GM21390 (cell line): ENCODE data around the gene LCN10.
"Not testable (repeated sequence)": the region's sequence is repeated elsewhere in the genome, so short reads cannot be mapped to it uniquely, and the experiment has no call there.

Source experiments
- ATAC-seq: cut with Tn5 transposase; IDR thresholded peaks from one replicate; pipeline ENCODE4 v1.9.1; 2021; ENCODE audit not compliant: unreplicated experiment

Gene LCN10

GRCh38 chr9:136721339-136722092, 21.2 kb downstream of the LCN10 start:
- no peak for ATAC-seq

- no peak for ATAC-seq
Measured at GRCh38 chr9:136720898-136721338, 21.8 kb downstream of the LCN10 start.

DNA sequence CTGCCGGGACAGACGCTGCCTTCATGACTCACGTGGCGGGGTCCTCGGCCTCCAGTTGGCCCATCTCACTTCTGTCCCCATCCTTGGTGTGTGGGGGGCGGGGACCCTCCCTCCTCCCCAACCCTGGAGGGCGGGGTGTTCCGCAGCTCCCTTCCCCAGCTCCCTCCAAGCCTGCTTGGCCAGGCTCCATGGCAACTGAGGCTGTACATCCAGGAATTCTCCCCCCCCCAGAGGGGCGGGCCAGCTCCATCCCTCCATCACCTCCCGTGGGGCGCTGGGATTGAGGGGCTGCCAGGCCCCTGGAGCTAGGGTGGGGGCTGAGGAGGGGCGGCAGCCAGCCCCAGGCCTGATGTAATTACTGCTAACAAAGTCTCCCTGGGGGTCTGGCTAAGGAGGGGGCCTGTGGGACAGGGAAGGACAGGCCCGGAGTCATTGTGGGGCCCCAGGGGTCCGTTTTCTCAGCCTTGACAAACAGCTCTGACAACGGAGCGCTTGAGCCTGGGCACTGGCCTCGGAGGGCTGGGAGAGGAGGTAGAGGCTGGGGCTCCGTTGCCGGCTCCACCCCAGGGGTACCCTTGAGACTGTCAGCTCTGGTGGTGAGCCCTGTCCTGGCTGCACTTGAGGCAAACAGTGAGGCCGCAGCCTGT, 22.4 kb downstream of the LCN10 start:
- ATAC-seq = no peak

DNA sequence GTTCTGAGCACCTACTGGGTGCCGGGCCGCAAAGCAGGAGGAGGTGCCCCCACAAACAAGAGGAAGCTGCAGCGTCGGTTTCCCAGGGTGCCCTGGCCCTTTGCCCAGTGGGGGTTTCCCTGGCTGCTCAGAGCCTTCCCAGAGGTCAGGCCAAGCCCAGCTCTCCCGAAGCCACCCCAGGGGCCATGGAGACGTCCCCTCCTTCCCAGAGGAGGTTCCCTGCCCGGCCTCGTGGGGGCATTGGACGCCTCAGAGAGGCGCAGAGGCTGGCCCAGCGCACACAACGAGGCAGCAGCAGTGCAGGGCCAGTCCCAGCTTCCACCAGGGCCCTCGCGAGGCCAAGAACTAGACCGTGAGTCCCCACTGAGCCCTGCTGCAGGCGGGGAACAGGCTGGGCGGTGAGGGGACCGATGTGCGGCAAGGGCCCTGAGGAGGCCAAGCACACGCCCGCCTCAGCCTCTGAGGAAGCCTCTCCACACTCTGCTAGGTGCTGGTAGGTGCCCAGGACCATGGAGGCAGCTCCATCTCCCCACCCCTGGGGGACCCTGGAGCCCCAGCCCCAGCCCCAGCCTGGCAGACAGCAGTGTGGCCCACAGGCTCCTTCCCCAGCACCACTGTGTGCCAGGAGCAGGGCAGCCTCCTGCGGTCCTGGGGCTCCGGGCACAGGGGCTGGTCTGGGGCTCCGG, 23.4 kb downstream of the LCN10 start:
- no peak for ATAC-seq

- ATAC-seq = no peak
Measured at GRCh38 chr9:136718345-136719194, 24.2 kb downstream of the LCN10 start.

DNA sequence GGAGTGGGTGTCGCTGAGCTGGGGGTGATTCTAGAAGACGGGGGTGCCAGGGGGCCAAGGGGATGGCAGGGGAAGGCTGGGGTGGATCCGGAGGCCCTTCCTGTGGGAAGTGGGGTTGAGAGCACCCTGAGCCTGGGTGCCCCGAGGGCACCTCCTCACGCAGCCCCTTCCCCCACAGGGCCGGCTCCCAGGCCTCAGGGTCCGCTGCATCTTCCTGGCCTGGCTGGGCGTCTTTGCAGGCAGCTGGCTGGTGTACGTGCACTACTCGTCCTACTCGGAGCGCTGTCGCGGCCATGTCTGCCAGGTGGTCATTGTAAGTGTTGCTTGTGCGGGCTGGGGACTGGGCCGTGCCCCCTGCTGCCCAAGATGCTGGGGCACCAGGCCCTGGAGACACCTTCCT, 25.3 kb downstream of the LCN10 start:
- no peak for ATAC-seq

GRCh38 chr9:136714893-136715274, 27.9 kb downstream of the LCN10 start:
- ATAC-seq = no peak

GRCh38 chr9:136714096-136714892, 28.4 kb downstream of the LCN10 start:
- ATAC-seq = no peak

DNA sequence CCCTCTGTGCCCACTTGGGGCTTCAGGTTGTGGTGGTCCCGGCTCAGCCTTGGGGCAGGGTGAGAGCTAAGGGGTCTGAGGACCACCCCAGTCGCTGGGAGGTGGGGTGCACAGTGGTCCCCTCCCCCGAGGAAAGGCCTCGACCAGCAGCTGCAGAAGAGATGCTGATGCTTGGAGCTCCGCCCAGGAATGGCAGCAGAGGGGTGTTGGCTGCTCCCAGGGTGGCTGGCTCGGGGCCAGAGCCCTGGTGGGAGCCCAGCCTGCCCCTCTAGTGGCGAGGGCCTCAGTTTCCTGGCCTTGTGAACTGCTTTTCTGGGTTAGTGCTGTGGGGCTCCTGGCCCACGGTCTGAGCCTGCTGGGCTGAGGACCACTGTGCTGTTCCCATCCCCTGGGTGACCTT, 29.2 kb downstream of the LCN10 start:
- ATAC-seq = no peak

GRCh38 chr9:136712690-136713544, 29.8 kb downstream of the LCN10 start:
- ATAC-seq = no peak

- ATAC-seq = no peak
Measured at GRCh38 chr9:136711751-136712689, 30.7 kb downstream of the LCN10 start, which contains the start of gene DIPK1B. Gene DIPK1B, plus strand, starts transcription at chr9:136712572. Its CDS starts 94 bp downstream, at chr9:136712666.

DNA sequence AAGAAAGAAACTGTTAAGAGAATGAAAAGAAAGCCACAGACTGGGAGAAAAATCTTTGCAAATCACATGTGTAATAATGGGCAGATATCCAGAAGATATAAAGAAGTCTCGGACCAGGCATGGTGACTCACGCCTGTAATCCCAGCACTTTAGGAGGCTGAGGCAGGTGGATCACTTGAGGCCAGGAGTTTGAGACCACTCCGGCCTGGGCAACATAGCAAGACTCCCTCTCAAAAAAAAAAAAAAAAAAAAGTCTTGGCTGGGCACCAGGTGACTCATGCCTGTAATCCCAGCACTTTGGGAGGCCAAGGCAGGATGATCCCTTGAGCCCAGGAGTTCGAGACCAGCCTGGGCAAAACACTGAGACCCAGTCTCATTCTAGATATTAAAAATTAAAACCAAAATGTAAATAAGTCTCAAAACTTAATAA, 31.5 kb downstream of the LCN10 start:
- ATAC-seq = not testable (repeated sequence)

DNA sequence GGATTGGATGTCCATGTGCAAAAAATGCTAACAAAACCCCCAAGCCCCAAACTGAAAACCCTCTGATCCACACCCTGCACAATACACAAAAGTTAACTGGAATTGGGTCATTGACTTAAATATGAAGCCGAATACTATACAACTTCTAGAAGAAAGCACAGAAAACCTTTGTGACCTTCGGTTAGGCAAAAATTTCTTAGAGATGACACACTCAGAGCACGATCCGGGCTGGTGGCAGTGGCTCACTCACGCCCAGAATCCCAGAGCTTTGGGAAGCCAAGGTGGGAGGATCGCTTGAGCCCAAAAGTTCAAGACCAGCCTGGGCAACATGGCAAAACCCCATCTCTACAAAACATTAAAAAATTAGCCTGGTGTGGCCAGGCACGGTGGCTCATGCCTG, 32.2 kb downstream of the LCN10 start:
- no peak for ATAC-seq

DNA sequence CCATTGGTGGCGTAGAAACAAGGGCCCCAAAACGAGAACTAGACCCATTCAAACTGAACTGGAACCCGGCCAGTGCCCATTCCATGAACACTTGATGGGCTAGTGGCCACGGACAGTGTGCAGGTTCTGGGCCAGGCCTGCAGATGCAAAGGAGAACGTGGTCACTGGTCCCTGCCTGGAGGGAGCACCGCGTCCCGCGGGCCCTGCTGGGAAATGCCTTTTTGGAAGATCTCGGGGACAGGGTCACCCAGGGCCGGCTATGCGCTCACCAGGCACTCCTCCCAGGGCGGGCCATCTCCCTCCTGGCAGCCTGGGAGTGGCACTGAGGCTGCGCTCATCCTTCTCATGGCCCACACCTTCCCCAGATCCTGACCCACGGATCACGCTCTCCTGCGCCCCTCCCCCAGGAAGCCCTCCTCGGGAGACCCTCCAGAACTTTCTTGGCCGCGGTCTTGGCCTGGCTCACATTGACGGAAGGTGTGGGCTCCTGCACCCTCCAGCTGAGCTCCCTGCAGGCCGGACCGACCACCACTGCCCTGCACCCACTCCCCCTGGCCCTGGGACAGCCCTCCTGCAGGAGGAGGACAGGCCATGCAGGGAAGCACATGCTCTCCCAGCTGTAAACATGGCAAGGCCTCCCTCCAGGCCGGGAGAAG, 33.2 kb downstream of the LCN10 start:
- ATAC-seq = no peak

DNA sequence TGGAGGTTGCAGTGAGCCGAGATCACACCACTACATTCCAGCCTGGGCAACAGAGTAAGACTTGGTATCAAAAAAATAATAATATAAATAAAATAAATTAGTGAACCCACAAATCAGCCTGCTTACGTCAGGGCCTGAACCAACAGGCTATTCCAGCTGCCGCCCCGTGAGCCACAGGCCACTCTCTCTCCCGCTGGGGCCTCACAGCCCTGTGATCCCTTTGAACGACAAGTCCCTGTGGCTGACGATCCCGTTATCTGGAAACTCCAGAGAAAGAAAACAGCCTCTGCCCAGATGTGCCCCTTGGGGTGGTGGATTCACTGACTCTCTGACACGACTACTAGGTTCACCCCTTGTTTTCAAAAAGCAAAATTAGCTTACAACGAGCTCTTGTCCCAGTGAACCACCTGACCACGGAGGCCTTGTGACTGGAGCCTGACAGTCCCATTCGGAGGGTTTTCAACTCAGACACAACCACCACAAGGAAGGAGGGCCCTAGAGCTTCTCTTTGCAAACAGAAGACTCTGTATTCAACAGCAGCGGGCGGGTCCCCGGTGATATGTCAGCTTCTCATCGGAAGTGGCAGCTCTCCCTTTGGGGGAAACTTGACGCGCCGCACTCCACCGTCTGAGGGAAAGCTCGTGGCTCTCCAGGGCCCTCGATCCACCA, 34.8 kb downstream of the LCN10 start:
- no peak for ATAC-seq

DNA sequence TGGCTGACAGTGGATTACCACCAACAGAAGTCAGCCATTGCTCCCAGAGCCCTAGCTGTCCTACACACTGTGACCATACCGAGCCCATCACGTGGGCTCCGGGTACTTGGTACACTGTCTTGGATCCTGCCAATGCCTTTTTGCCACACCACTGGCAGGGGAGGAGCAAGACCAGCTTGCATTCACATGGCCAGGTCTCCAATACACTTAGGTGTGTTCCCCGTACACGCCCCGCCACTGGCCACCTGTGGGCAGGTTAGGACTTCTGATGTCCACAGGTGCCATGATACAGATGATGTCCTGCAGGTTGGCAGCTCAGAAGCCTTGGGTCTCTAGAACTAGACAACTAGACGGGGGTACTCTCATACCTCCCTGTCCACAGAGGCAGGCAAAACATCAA, 35.7 kb downstream of the LCN10 start:
- no peak for ATAC-seq

DNA sequence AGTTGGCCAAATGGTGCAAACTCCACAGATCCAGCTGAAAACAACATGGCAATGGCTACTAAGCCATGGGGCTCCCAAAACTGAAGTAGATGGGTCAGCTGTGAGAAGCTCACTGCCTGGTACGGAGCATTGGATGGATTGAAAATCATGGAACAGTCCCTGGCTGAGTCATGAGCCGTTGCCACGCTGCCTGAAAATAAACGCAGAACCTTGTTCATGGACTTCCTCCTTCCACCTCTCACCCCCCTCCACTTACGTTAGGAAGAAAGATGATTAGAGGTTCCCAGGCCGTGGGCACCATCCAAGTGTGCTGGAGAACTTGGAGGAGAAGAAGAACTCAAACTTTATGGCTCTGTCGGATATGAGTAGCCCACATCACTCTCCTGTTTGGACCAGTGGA, 37.2 kb downstream of the LCN10 start:
- ATAC-seq = no peak
